ENCODE measurements around the gene EML4.

DNA sequence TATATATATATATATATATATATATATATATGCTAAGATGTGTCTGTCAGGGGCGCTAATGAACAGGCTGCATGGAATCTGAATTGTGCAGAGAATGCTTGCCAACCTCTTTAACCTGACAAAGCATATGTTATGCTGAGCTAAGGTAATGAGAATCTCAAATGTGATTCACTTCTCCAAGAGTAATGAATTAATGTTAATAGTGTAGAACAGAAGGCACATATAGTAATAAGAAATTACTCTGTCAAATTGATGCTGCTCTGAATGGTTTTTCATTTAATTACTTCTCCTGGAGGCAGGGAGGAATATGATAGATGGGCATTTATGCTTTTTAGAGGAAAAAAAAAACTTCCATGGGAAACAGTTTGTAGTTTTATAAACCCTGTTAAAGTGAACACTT lies 156.5 kb downstream of the EML4 start:
- TF ChIP-seq EZH2 (IDR thresholded peaks at IDR 0.05; ENCODE audit: low read length, unreplicated experiment) (no peak), CTCF (conservative IDR thresholded peaks at IDR 0.05; ENCODE audit: low read depth, low read length) (no peak)
